Occipital lobe (tissue), 2 donors: Measurements from ENCODE around the gene OR7A5. TPM values are rescaled to one million over a fixed set of nuclear protein-coding genes. Genes with fewer than 3 reads are reported as not detected.
"Not testable (repeated sequence)": the region's sequence is repeated elsewhere in the genome, so short reads cannot be mapped to it uniquely, and the experiment has no call there.

ENCODE experiments used
- DNase-seq: peaks from one replicate; lab custom pipeline; 2025; lab: John Stamatoyannopoulos, UW
- total RNA-seq: library from RNA; depleted of rRNA; stranded (reverse); fragments of >200 nt; gene quantifications from one replicate; pipeline ENCODE4 v1.2.3, GENCODE V29; 2014

OR7A5 gene
- total RNA-seq, result not detected

GRCh38 chr19:14835011-14835410 is at the start of gene OR7A5, which contains the start of gene OR7C1:
Gene OR7A5, minus strand, starts transcription at chr19:14835185. Its CDS starts 6,944 bp downstream, at chr19:14828241.
Gene OR7C1, minus strand, starts transcription at chr19:14835185. Its CDS starts 35,049 bp downstream, at chr19:14800136.
- no peak for DNase-seq

DNA sequence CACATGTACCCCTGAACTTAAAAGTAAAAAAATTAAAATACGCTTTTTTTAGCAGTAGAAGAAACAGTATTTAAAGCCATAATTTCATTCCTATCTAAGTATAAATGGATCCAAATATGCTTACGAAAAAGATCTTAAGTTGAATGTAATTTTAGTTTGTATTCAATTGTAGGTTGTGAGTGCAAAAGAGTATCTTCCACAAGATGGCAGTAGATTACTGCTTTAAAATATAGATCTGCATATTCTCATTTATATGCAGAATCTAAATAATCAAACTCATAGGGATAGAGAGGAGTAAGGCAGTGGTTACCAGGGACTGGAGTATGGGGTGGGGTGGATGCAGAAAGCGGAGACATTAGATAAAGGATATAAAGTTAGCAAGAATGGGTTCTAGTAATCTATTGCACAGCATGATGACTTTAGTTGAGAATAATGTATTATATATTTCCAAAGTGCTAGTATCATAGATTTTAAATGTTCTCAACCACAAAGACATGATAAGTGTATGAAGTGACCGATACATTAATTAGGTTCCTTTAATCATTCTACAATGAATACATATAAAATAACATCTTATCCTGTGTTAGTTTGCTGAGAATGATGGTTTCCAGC is 36.7 kb upstream of the OR7A5 start:
- DNase-seq, result no peak

DNA sequence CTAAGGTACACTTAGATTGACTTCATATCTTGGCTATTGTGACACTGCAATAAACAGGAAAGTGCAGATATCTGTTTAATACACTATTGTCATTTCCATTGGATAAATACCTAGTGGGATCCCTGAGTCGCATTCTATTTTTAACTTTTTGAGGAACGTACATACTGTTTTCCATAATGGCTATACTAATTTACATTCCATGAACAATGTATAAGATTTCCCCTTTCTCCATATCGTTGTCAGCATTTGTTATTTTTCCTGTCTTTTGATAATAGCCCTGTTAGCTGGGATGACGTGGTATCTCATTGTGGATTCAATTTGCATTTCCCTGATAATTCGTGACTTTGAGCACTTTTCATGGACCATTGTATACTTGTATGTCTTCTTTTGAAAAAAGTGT is 33.5 kb upstream of the OR7A5 start:
- DNase-seq, result no peak

DNA sequence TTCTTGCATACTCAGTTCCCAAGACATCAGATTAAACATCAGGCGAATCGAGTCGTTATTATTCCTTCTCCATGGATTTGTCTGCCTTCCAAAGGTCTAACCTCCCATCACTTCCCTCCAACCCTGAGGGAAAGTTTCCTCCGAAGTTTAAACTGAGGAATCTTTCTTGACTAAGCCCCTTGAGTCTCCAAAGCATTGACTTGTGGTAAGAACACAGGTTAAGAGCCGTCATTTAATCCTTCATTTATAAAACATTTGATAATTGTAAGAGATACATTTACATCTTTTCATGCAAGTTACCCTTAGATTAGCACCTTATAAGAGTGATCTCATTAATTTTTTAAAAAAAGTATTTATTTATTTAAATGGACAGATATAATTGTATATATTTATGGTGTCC is 13.8 kb upstream of the OR7A5 start, which contains the start of gene OR7A10:
TSS of gene OR7A10 (minus strand) at position 101 of the 400 bp plus-strand sequence. CDS start 7,045 bp downstream, outside the sequence.
- DNase-seq, result no peak

- no peak for DNase-seq
Observed at GRCh38 chr19:14843578-14843977, 8.6 kb upstream of the OR7A5 start.

DNA sequence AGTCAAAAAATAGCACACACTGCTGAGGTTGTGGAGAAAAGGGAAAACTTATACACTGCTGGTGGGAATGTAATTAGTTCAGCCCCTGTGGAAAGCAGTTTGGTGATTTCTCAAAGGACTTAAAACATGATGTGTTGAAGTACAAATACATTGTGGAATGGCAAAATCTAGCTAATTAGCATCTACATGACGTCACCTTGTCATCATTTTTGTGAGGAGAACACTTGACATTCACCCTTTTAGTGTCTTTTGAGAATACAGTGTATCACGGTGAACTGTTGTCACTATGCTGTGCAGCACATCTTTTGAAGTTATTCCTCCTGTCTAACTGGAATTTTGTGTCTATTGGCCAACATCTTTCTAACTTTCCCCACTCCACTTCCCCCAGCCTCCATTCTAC is 8.2 kb upstream of the OR7A5 start:
- no peak for DNase-seq

DNA sequence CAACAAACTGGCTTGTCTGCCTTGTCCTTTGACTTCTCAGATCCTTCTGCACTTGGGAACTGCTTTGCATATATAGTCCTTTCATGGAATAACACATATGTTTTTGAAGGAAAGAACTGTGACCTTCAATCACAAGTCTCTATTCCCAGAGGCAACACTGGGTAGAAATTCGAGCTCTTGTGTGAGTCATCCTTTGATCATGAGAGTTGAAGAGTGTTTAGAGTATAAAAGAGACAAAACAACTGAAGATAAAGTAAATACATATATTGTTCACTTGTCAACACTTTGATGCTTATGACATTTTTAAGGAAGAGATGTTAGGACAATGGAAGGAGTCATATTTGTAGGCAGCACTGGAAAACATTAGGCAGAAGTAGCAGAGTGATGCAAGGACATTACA is 5.2 kb upstream of the OR7A5 start:
- no peak for DNase-seq

DNA sequence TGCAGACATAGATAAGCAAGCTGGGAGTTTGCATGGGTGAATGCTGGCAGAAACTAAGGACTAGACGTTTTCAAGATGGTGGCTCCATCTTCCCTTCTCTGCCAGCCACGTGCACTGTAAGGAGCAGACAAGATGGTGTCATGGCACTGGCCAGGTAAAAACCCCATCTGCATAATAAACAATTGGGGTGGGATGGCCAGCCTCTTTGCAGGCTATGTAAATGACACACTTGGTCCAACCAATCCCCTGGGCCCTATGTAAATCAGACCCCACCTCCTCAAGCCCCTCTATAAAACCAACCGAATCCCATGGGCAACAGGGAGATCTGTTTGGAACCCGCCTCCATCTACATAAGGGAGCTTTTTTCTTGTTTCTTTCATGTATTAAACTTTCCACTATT is 2.4 kb upstream of the OR7A5 start:
- DNase-seq, result no peak

- no peak for DNase-seq
Observed at GRCh38 chr19:14830702-14831101, 4.3 kb downstream of the OR7A5 start.

DNA sequence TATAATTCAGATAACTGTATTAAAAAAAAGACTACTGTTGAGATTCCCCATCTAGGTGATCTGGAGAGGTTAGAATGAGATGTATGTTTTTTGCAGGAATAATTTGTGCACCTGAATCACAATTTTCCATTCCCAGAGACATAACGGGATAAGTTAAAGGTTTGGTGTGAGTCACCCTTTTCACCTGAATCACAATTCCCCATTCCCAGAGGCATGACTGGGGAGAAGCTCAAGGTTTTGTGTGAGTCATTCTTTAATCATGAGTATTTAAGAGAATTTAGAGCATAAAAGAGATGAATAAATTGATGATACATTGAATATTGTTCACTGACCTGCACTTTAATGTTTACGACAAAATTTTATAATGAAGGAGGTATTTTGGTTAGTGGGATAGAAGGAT is 9.0 kb downstream of the OR7A5 start:
- DNase-seq, result no peak

- DNase-seq, result no peak
Observed at GRCh38 chr19:14821937-14822336, 13.0 kb downstream of the OR7A5 start.

- DNase-seq, result no peak
Observed at GRCh38 chr19:14818588-14818987, 16.4 kb downstream of the OR7A5 start.

GRCh38 chr19:14817052-14817451 is 17.9 kb downstream of the OR7A5 start:
- DNase-seq, result no peak

GRCh38 chr19:14814982-14815652 is 19.9 kb downstream of the OR7A5 start:
- no peak for DNase-seq

GRCh38 chr19:14809272-14810057 is 25.5 kb downstream of the OR7A5 start:
- DNase-seq, result no peak

DNA sequence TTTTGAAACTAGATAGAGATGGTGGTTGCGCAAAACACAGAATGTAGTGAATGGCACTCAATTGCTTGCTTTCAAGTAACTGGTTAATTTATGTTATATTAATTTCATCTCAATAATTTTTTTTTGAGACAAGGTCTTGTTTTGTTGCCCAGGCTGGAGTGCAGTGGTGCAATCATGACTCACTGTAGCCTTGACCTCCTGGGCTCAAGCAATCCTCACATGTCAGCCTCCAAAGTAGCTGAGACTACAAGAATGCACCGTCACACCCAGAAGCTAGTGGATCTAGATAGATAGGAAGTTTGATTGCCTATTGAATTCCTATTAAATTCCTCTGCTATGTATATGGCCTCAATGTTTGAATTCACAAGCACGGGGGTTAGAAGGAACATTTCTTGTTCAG is 30.2 kb downstream of the OR7A5 start:
- no peak for DNase-seq

DNA sequence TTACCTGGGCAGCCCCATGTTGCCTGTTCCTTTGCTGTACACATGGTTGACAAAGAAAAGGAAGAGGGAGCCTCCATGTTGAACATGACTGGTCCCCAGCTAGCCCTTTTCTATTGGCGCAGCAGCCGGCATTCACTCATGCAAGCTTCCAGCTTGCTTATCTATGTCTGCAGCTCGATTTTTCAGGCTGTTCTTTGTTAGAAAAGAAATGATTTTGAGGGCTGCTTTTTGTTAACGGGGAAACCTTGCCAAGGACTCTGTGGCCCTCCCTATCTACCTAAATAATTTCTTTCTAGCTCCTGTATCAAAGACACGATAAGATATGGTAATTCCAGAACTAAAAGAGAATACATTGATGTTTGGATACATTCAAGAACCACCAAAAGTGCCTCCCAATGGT is 36.2 kb downstream of the OR7A5 start:
- DNase-seq, result no peak

DNA sequence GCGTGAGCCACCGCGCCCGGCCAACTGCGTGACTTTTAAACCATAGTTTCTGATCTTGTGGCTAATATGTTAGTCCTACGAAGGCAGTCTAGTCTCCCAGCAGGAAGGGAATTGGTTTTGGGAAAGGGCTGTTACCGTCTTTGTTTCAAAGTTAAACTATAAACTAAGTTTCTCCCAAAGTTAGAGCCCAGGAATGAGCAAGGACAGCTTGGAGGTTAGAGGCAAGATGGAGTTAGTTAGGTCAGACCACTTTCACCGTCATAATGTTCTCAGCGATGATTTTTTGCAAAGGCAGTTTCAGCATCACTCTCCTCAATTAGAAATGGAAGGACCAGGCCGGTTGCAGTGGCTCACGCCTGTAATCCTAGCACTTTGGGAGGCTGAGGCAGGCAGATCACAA is 39.0 kb downstream of the OR7A5 start:
- no peak for DNase-seq

DNA sequence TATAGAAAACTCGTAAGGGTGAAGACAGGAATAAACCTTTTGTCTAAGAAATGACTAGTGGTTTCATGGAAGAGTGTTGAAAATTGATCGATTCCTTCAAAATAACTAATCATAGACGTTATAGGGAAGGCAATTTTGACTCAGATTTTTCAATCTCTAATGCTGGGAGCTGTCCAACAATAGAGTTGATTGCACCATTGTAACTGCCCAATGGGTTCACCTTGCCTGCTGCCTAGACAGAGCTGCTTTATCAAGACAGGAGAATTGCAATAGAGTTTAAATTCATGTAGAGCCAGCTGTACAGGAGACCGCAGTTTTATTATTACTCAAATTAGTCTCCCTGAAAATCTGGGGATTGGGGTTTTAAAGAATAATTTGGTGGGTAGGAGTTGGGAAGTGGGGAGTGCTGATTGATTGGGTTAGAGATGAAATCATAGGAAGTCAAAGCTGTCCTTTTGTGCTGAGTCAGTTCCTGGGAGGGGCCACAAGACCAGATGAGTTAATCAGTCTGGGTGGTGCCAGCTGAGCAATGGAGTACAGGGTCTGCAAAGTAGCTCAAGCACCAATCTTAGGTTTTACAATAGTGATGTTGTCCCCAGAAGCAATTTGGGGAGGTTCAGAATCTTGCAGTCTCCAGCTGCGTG is 39.8 kb downstream of the OR7A5 start:
- DNase-seq, result no peak

- DNase-seq, result not testable (repeated sequence)
Observed at GRCh38 chr19:14792250-14792649, 42.7 kb downstream of the OR7A5 start.

GRCh38 chr19:14786421-14786851 is 48.5 kb downstream of the OR7A5 start:
- DNase-seq, result no peak
